ES-I3 (cell line): ENCODE data around the gene ZXDC.

Experiments used
- H3K36me3 ChIP-seq: 2 replicates; pipeline ENCODE4 v1.6.1; 2013; ENCODE audit warnings: mild to moderate bottlenecking, low read length, control low read depth, moderate library complexity; ENCODE audit not compliant: insufficient read depth
- H3K4me1 ChIP-seq: 2 replicates; pipeline ENCODE4 v1.6.1; 2013; ENCODE audit warnings: mild to moderate bottlenecking, control low read depth, low read length; ENCODE audit not compliant: insufficient read depth
- H3K9ac ChIP-seq: 2 replicates; pipeline ENCODE4 v1.6.1; 2013; ENCODE audit warnings: low read depth, mild to moderate bottlenecking, low read length, moderate library complexity
- H3K9me3 ChIP-seq: 2 replicates; pipeline ENCODE4 v1.6.1; 2013; ENCODE audit warnings: mild to moderate bottlenecking, low read length, moderate library complexity; ENCODE audit not compliant: control insufficient read depth, insufficient read depth

Gene ZXDC

DNA sequence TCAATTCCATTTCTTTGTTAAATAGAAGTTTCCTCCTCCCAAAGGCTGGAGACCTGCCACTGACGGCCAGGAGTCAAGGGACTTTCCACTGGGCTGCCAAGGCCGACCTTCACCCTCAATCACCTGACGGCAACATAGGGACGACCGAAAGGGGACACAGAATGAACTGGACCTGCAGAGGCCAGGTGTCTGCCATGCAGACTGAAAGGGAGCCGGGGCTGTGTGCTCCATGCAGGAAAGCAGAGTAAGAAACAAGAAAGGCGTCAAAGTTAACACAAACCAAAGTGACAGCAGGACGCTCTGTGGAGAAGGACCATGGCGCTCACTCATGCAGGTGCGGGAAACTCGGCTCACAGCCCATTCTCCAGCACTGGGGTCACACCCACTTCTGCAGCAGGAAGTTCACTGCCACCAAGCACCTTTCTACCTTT lies 26.1 kb downstream of the ZXDC start:
- no peaks in the 10 kb centered on the region for H3K4me1 ChIP-seq

DNA sequence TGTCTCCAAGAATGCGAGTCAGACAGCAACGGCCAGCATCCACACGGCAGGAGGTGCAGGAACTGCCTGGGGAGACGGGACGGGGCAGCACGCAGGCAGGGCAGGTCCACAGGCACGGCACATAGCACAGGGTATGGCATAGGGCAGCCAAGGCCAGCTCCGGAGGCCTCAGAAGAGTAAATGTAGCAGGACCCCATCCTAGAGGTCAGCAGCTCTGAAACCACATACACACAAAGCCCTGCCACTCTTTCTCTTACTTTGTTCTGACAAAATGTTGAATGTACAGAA lies 26.9 kb downstream of the ZXDC start:
- no peaks in the 10 kb centered on the region; the same call in 1 of the 2 replicates for H3K36me3 ChIP-seq
- no peaks in the 10 kb centered on the region for H3K9me3 ChIP-seq
- H3K9ac ChIP-seq, result no peak overlapping the region
- no peaks in the 10 kb centered on the region for H3K4me1 ChIP-seq

More for the DNA sequence above, 26.1 kb downstream of the ZXDC start:
- no peaks in the 10 kb centered on the region for H3K9me3 ChIP-seq
- H3K36me3 ChIP-seq, result no peaks in the 10 kb centered on the region; the same call in 1 of the 2 replicates
- H3K9ac ChIP-seq, result no peak overlapping the region

DNA sequence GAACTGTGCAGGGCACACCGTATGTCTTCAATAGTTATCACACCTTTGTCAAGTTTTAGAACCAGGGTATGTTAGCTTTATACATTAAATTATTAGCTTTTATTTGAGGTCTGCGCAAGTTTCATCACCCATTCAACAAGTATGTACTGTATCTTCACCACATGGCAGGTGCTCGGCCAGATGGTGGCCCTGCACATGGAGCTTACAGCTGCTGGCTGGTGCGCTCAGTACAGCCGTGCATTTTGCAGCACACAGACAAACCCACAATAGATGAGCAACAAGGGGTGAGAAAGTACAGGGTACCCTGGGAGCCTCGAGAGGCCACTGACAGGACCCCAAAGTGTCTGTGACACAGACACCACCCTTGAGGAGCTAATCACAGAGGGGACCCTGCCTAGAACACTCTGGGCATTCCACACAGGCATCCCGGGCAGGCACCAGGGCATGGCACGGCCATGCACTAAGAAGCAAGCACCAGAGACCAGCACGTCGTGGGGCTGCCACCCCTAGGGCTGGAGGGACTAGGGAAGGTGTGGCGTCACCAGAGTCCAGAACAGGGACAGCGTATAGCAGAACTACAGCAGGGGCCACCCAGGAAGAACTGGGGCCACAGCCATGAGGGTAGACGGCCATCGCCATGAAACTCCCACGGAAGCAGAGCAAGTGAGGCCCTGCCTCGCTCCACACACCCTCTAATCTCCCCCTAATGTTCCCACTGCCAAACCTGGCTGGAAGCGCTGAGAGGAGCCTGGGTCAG lies 27.4 kb downstream of the ZXDC start:
- Histone ChIP-seq H3K4me1 (peaks cover 1% of the 10 kb centered on the region), H3K36me3 (no peaks in the 10 kb centered on the region; the same call in 1 of the 2 replicates), H3K9ac (no peak overlapping the region), H3K9me3 (no peaks in the 10 kb centered on the region)

DNA sequence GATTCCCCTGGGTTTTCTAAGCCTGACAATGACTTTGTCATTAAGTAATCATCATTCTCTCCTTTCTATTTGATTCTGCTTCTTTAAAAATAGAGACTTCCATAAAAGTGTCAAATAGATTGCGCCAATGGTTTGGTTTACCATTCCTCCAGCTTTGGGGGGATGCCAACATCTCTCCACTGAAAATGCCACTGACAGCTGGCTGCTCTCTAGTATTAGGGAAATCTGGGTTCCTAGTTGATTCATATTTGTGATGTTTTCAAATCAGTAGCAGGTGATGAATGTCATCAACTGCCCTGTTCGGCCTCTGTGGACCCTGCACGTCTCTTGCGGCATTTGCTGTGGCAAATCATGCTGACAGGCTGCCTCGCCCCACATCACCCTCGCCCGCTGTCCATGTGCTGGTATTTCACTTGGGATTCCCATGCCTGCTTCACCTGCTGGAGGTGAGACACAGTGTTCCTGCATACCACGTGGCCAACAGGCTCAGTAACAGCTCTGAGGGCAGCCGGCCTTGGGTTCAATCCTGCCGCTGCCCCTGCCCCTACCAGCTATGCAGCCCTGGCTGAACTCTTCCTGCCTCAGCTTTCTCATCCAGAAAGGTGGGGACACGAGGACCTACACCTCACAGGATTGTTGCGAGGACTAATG lies 28.1 kb downstream of the ZXDC start:
- no peaks in the 10 kb centered on the region for H3K9me3 ChIP-seq
- no peaks in the 10 kb centered on the region; the same call in 1 of the 2 replicates for H3K36me3 ChIP-seq

DNA sequence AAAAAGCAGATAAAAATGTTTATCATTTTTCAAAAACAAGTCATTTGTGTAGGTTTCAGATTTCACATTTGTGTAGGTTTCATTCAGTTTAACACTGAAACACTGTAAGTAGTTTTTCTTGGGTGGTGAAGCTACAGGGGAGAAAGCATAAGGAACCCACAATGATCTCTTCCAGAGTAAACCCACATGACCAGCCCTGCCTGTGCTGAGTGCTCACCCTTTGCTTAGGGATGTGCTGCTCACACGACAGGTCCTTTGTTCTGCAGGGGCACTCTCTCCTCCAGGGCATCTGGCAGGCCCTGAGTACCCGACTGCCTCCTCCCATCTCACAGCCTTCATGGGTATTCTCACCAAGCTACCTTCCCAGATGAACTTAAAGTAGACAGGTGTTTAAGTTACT lies 28.9 kb downstream of the ZXDC start:
- Histone ChIP-seq H3K4me1 (peaks cover 4% of the 10 kb centered on the region), H3K9me3 (no peaks in the 10 kb centered on the region), H3K36me3 (no peaks in the 10 kb centered on the region; the same call in 1 of the 2 replicates), H3K9ac (no peak overlapping the region)

More for the DNA sequence above, 28.1 kb downstream of the ZXDC start:
- Histone ChIP-seq H3K9ac (no peak overlapping the region), H3K4me1 (peaks cover 4% of the 10 kb centered on the region)

DNA sequence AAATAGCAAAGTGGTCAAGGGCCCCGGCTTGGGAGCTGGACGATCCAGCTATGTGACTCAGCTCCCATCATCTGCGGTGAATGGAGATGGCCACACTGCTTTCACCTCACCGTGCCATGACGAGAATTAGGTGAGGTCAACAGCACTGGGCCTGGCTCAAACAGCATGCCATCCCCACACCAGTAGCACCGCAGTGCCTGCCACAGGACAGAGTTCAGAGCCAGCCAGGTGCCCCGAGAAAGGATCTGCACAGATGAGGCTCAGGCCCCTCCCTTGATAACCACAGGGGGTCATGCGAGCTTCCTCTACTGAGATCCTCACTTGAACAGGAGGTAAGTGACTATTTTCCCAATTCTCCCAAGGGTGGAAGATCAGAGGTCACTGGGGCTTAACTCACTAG lies 29.4 kb downstream of the ZXDC start:
- Histone ChIP-seq H3K36me3 (no peaks in the 10 kb centered on the region), H3K9me3 (no peaks in the 10 kb centered on the region), H3K9ac (no peak overlapping the region)

DNA sequence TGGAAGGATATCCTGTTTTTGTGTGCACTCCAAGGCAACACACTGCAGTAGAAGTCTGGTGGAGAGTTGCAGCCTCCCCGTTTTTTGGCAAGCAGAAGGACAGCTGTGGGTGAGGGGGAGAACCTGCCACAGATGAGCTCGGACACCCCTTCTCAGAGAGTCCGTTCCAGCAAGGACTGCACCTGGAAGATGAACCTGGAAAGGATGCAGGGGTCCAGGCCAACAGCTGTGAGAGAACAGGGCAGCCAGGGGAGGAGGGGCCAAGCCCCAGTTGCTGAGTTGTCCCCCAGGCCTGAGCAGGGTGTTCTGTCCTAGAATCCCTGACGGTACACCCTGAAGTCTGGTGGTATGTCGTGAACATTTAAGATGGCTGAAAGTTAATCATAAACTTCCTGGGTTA lies 30.2 kb downstream of the ZXDC start:
- Histone ChIP-seq H3K4me1 (peaks cover 4% of the 10 kb centered on the region), H3K9me3 (no peaks in the 10 kb centered on the region), H3K9ac (no peak overlapping the region), H3K36me3 (no peaks in the 10 kb centered on the region)

More for the DNA sequence above, 29.4 kb downstream of the ZXDC start:
- H3K4me1 ChIP-seq, result peaks cover 4% of the 10 kb centered on the region

DNA sequence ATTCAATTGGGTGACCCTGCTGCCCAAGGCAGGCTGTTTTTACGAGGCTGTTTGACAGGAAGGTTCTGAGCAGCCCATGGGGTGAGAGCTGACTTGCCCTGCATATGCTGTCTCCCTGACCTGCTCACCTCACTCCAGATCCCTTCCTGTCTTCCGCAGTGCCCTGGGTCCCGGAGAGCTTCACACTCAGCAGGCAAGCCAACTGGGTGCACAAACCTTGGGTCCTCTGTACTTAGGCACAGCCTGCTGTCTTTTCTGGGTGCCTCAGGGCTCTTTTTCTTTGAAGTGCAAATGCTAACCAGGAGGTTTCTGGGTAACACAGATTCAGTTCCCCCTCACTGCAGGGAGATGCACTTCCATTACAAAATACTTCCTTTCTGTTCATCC lies 32.8 kb downstream of the ZXDC start:
- H3K9me3 ChIP-seq, result no peaks in the 10 kb centered on the region

DNA sequence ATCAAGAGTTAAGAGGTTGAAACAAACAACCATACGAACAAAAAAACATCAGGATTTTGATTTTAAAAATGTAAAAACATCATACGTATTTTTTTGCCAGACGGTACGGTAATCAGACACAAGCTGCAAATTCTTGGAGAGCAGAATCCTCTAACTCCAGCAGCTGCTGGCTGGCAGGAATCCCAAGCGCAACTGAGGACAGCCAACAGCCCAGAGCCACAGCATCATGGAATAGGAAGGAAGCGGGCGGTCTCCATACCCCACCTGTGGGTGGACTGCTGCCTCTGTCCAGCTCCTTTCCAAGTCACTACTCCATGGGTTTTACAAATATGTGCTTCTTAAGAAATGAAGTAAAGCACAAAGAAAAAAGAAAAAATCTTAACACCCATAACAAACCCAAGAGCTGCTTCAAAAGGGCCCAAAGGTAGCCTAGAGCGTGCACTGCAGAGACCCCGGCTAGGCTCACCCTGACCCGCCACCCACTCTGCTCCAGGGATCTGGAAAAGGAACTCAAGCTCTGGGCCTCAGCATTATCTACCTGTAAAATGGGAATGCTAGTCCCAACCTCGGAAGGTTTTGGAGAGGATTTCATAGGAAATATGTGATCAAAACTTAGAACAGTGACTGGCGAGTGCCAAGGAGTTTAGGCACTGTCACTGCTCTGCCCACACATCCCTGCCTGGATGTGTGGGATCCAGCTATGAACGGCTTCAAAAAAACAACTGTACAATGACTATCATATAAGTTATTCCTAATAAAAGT lies 33.4 kb downstream of the ZXDC start:
- peaks cover 4% of the 10 kb centered on the region for H3K4me1 ChIP-seq
- H3K9ac ChIP-seq, result no peak overlapping the region
- H3K36me3 ChIP-seq, result no peaks in the 10 kb centered on the region
- no peaks in the 10 kb centered on the region for H3K9me3 ChIP-seq

More for the DNA sequence above, 32.8 kb downstream of the ZXDC start:
- Histone ChIP-seq H3K4me1 (peaks cover 4% of the 10 kb centered on the region), H3K9ac (no peak overlapping the region), H3K36me3 (no peaks in the 10 kb centered on the region)

DNA sequence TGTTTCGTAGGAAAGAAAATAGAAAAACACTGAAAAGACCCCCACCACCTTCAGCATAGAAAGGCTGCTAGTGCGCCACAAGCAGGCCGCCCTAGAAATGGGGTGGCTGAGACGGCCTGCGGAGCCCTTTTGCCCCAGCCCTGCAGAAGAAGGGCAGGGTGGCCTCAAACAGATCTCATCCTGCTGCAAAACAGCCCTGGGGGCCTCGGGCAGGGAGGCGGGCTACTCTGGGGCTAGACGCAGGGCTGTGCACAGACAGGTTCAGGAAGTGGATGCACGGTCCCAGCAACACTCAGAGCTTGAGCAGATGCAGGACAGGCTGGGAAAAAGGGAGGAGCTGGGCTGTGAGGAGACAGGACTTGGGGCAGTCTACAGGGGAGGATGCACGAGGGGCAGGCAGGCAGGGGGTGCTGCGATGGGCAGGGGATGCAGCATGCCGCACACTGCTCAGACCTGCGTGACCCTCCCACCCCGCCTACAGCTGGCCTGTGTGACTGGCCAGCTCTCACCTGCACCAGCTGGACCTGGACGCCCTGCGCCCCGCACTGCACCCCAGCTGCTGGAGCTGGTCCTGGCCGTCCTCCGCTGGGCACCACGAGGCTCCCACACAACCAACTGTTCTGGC lies 34.3 kb downstream of the ZXDC start:
- no peaks in the 10 kb centered on the region for H3K36me3 ChIP-seq
- no peaks in the 10 kb centered on the region for H3K9me3 ChIP-seq

DNA sequence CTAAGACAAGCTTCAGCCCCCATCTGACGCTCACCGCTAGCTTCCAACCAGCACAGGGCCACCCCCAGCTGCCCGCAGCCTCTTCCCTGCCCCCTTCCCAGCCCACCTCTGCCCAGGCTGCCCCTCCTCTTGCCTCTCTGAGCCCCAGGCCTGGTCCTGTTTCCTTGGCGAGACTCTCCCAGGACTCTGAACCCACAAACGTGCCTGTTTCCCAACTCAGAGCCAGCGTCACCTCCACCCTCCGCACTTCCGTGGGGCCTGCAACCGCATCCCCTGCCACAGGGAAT lies 35.0 kb downstream of the ZXDC start:
- Histone ChIP-seq H3K4me1 (peaks cover 4% of the 10 kb centered on the region), H3K9ac (no peak overlapping the region), H3K36me3 (no peaks in the 10 kb centered on the region), H3K9me3 (no peaks in the 10 kb centered on the region)

More for the DNA sequence above, 34.3 kb downstream of the ZXDC start:
- peaks cover 4% of the 10 kb centered on the region for H3K4me1 ChIP-seq
- H3K9ac ChIP-seq, result no peak overlapping the region

DNA sequence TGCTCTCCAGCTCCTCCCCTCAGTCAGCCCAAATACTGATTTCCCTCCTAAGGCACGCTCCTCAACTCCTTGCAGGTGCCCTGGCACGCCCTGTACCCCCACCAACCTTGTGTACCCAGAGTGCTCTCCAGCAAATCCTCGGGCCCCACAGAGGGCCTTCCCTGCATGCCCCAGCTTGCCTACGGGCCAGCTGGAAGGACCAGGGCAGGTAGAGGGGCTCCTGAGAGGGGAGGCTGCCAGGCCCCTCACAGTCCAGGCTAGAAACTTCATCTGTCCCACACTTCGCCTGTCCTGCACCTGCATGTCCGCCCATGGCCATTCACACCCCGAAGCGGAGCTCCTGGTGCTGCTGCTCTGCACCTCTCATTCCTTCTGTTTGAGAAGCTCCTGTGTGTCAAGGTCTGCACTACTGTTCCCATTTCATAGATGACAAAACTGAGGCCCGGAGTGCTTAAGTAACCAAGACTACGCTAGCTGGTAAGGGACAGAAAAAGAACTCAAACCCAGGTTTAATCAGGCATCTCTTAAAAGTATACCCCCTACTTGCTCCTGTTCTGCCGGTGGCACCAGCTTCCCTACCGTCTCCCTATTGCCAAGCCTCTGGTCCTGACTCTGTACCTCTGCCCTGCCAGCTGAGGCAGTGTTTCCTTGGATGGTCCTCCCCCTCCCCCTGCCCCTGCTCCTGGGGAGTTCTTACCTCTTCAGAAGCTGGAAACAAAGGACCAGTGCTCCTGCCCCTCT lies 35.6 kb downstream of the ZXDC start:
- Histone ChIP-seq H3K9me3 (no peaks in the 10 kb centered on the region), H3K36me3 (no peaks in the 10 kb centered on the region), H3K4me1 (peaks cover 4% of the 10 kb centered on the region), H3K9ac (no peak overlapping the region)

DNA sequence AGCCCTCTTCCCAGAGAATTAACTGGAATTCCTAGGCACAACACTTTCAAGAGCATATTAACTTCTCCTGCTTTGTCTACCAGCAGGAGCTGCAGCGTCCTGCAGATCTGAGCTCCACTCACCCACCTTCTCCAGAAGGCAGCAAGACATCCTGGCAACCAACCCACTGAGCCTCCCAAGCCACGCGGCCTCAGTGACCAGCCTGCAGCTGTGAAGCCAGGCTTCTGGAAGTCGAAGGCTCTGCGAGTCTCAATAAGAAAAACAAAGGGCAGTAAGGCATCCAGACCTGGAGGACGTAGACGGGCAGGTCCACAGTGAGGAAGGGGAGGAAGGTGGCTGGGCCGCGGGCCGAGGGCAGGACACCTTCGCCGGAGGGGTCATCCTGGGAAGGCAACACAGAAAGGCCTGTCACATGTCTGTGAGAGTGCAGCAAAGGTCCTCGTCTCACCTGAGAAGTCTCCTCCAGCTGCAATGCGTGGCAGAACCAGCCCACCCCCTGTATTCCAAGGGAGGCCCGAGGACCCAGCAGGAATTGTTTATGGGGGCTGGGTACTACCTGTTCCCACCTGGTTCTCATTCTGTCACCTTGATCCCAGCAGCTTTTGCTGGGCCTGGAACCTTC lies 36.2 kb downstream of the ZXDC start:
- Histone ChIP-seq H3K9me3 (no peaks in the 10 kb centered on the region), H3K36me3 (no peaks in the 10 kb centered on the region), H3K4me1 (peaks cover 4% of the 10 kb centered on the region), H3K9ac (no peak overlapping the region)

DNA sequence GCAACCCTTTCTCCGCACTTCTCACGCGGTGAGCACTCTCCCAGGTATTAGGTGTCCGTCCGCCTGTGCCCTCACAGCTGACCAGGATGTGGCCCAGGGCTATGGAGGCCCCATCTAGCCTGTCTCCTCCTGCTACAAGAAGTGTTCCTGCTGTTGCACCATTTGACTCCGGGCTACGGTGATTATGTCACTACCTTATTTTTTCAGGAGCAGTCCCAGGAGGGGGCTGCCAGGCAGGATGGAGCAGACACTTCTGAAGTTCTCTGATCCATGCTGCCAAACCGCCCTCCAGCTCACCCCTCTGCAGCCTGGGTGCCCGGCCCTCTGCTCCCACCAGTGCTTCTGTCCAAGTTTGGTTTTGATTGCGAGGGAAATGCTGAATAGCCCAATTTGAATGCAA lies 36.9 kb downstream of the ZXDC start:
- Histone ChIP-seq H3K36me3 (no peaks in the 10 kb centered on the region), H3K9ac (no peak overlapping the region), H3K4me1 (peaks cover 4% of the 10 kb centered on the region), H3K9me3 (no peaks in the 10 kb centered on the region)
